ENCODE data around the gene PRKAB1.
"Not testable (repeated sequence)": the region's sequence is repeated elsewhere in the genome, so short reads cannot be mapped to it uniquely, and the experiment has no call there.

DNA sequence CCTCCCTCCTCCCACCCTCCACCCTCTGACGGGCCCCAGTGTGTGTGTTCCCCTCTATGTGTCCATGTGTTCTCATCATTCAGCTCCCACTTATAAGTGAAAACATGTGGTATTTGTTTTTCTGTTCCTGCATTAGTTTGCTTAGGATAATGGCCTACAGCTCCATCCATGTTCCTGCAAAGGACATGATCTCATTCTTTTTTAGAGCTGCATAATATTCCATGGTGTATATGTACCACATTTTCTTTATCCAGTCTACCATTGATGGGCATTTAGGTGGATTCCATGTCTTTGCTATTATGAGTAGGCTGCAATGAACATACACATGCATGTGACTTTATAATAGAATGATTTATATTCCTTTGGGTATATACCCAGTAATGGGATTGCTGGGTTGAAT lies 38.5 kb downstream of the PRKAB1 start:
- TF ChIP-seq, protein P1, sequence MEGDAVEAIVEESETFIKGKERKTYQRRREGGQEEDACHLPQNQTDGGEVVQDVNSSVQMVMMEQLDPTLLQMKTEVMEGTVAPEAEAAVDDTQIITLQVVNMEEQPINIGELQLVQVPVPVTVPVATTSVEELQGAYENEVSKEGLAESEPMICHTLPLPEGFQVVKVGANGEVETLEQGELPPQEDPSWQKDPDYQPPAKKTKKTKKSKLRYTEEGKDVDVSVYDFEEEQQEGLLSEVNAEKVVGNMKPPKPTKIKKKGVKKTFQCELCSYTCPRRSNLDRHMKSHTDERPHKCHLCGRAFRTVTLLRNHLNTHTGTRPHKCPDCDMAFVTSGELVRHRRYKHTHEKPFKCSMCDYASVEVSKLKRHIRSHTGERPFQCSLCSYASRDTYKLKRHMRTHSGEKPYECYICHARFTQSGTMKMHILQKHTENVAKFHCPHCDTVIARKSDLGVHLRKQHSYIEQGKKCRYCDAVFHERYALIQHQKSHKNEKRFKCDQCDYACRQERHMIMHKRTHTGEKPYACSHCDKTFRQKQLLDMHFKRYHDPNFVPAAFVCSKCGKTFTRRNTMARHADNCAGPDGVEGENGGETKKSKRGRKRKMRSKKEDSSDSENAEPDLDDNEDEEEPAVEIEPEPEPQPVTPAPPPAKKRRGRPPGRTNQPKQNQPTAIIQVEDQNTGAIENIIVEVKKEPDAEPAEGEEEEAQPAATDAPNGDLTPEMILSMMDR (IDR thresholded peaks at IDR 0.05), result not testable (repeated sequence)
- TF ChIP-seq POLR2AphosphoS5 (IDR thresholded peaks at IDR 0.05), result not testable (repeated sequence)
